ENCODE measurements around the gene PYCR2. TPM values are rescaled to one million over a fixed set of nuclear protein-coding genes. Genes with fewer than 3 reads are reported as not detected.

Gene PYCR2
- total and polyA plus RNA-seq, 10 of the 15 experiments (the other 5 are each of a cell fraction or from before 2014, with no cell fraction given), result 1.7 to 81.8 (median 54.9) TPM

GRCh38 chr1:225945564-225945963 is 21.5 kb upstream of the PYCR2 start:
- in situ Hi-C loops (cut with MboI), result no loop called here
- no TSS peak for BruUV-seq (replicated peaks)
- Histone ChIP-seq H3K4me1 (ENCODE audit: control insufficient read depth, insufficient read depth, low read length) (peaks cover 24% of the 10 kb centered on the region), H2AFZ (ENCODE audit: control insufficient read depth, low read depth, low read length) (no peak overlapping the region), H3K36me3 (ENCODE audit: control insufficient read depth in 2 of 2, insufficient read depth in 2 of 2, low read length in 1 of 2) (no peaks in the 10 kb centered on the region), H3K79me2 (ENCODE audit: control insufficient read depth, insufficient read depth, low read length) (no peaks in the 10 kb centered on the region), H4K20me1 (ENCODE audit: control insufficient read depth, insufficient read depth) (no peaks in the 10 kb centered on the region), H3K4me2 (ENCODE audit: control insufficient read depth, insufficient read depth) (no peak overlapping the region), H3K9ac (ENCODE audit: control insufficient read depth, insufficient read depth, low read length) (no peak overlapping the region), H3K4me3 (no peak overlapping the region), H3K27ac (ENCODE audit: control insufficient read depth, insufficient read depth) (no peak overlapping the region), H3K27me3 (replicated peaks in 1 of 2; ENCODE audit: control insufficient read depth in 2 of 2, insufficient read depth in 2 of 2, low read length in 1 of 2) (no peaks in the 10 kb centered on the region; a peak in 1 of 4 replicates), H3K9me3 (replicated peaks; ENCODE audit: control insufficient read depth, insufficient read depth, low read length) (no peaks in the 10 kb centered on the region)
- SMC1A ChIA-PET (ENCODE audit: uncharacterized antibody, unreplicated experiment), result interaction anchor here (0.6 to 1.5 kb wide), 3 partner anchors 9 to 130 kb away, joined by 3 to 4 read pairs (median 3); no protein-coding TSS in a partner anchor
- 70% methylated on average over 4 of the region's 4 CpGs for WGBS (ENCODE audit: insufficient coverage, insufficient replicate concordance, low lambda C conversion rate, missing lambda C conversion rate)
- intact Hi-C loops (cut with micrococcal nuclease; ENCODE audit: unreplicated experiment), result no loop called here
- CTCF ChIA-PET, result interaction anchor here (0.6 to 1.7 kb wide), 5 partner anchors 17 to 471 kb away, joined by 3 to 7 read pairs (median 3); no protein-coding TSS in a partner anchor
- TF ChIP-seq ZBED1 (IDR thresholded peaks at IDR 0.05; ENCODE audit: borderline replicate concordance) (no peak), RBBP5 (conservative IDR thresholded peaks at IDR 0.05) (no peak), KAT2A (conservative IDR thresholded peaks at IDR 0.05; ENCODE audit: control insufficient read depth, low read depth, low read length) (no peak), FOS (IDR thresholded peaks at IDR 0.05; ENCODE audit: borderline replicate concordance, extremely low read depth, insufficient read length) (no peak), MTA2 (IDR thresholded peaks at IDR 0.05; ENCODE audit: low read depth) (no peak), RELB (IDR thresholded peaks at IDR 0.05; ENCODE audit: low read depth) (no peak), HDAC2 (IDR thresholded peaks at IDR 0.05) (no peak), PBX3 (IDR thresholded peaks at IDR 0.05; ENCODE audit: insufficient replicate concordance, low read depth, low read length) (no peak), ATF7 (IDR thresholded peaks at IDR 0.05; ENCODE audit: low read depth) (no peak), YY1 (IDR thresholded peaks at IDR 0.05; ENCODE audit: low read depth, low read length) (no peak), POLR2AphosphoS2 (IDR thresholded peaks at IDR 0.05; ENCODE audit: low read depth, low read length) (no peak), USF2 (IDR thresholded peaks at IDR 0.05; ENCODE audit: borderline replicate concordance, low read depth, low read length) (no peak), HDGF (IDR thresholded peaks at IDR 0.05) (no peak), NFYA (IDR thresholded peaks at IDR 0.05; ENCODE audit: borderline replicate concordance, low read depth, low read length) (no peak), NFIC (IDR thresholded peaks at IDR 0.05; ENCODE audit: low read depth, low read length) (no peak)
- RAD21 ChIA-PET (ENCODE audit: unreplicated experiment), result interaction anchor here (1.6 kb wide), 1 partner anchor 29 kb away, joined by 3 read pairs; no protein-coding TSS in a partner anchor
- POLR2A ChIA-PET, result no interaction called here
- ATAC-seq (no peak), FAIRE-seq (no peak), DNase-seq (ENCODE audit: low read depth, low spot score) (no peak)
